Measurements from ENCODE around the gene IFI35. TPM values are rescaled to one million over a fixed set of nuclear protein-coding genes. Genes with fewer than 3 reads are reported as not detected.
A peak's percentile ranks its signal among the peaks of the same experiment; 100 is the strongest.

IFI35 gene
- total and polyA plus RNA-seq, 9 of the 15 experiments (the other 6 are each of a cell fraction or from before 2014, with no cell fraction given) = 4.4 to 13.1 (median 10.2) TPM

GRCh38 chr17:43006639-43007551, at the start of gene IFI35 (continued):
- TF ChIP-seq ZNF311 (CRISPR knock-in tag; IDR thresholded peaks at IDR 0.05) (no peak), HMBOX1 (IDR thresholded peaks at IDR 0.05) (0 out of 2 replicates have a peak, but pooled peaks have one; percentile 12), SIN3B (IDR thresholded peaks at IDR 0.05; ENCODE audit: low read depth) (peak; percentile 19; the same call in 1 of the 2 replicates), GMEB1 (CRISPR knock-in tag; IDR thresholded peaks at IDR 0.05) (no peak), CHD2 (IDR thresholded peaks at IDR 0.05; ENCODE audit: low read depth, low read length) (no peak), TAF15 (IDR thresholded peaks at IDR 0.05; ENCODE audit: low read depth, low read length) (no peak), GTF2B (IDR thresholded peaks at IDR 0.05; ENCODE audit: extremely low read depth, insufficient read length) (no peak), SMARCE1 (IDR thresholded peaks at IDR 0.05) (no peak), KAT8 (IDR thresholded peaks at IDR 0.05; ENCODE audit: low read depth) (no peak), MECOM (CRISPR knock-in tag; IDR thresholded peaks at IDR 0.05) (no peak), ZFP36 (IDR thresholded peaks at IDR 0.05; ENCODE audit: low read depth, low read length, partially characterized antibody) (no peak), RBM17 (IDR thresholded peaks at IDR 0.05; ENCODE audit: borderline replicate concordance, low read depth, low read length) (no peak), TRIM24 (IDR thresholded peaks at IDR 0.05) (peak; percentile 78; a peak in 3 of 4 replicates), ZSCAN29 (IDR thresholded peaks at IDR 0.05) (no peak), ZNF133 (CRISPR knock-in tag; IDR thresholded peaks at IDR 0.05) (no peak), RAD51 (IDR thresholded peaks at IDR 0.05; ENCODE audit: borderline replicate concordance, low read depth) (no peak), GABPB1 (CRISPR knock-in tag; IDR thresholded peaks at IDR 0.05) (no peak), GTF2F1 (IDR thresholded peaks at IDR 0.05; ENCODE audit: low read depth, low read length) (no peak), GTF2E2 (tag; IDR thresholded peaks at IDR 0.05) (no peak), RNF219 (CRISPR knock-in tag; IDR thresholded peaks at IDR 0.05) (no peak), ZNF354B (CRISPR knock-in tag; IDR thresholded peaks at IDR 0.05) (no peak)
- TF ChIP-seq, protein P1, sequence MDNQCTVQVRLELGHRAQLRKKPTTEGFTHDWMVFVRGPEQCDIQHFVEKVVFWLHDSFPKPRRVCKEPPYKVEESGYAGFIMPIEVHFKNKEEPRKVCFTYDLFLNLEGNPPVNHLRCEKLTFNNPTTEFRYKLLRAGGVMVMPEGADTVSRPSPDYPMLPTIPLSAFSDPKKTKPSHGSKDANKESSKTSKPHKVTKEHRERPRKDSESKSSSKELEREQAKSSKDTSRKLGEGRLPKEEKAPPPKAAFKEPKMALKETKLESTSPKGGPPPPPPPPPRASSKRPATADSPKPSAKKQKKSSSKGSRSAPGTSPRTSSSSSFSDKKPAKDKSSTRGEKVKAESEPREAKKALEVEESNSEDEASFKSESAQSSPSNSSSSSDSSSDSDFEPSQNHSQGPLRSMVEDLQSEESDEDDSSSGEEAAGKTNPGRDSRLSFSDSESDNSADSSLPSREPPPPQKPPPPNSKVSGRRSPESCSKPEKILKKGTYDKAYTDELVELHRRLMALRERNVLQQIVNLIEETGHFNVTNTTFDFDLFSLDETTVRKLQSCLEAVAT (IDR thresholded peaks at IDR 0.05) = no peak
